ENCODE data around the gene KDM7A. TPM values are rescaled to one million over a fixed set of nuclear protein-coding genes. Genes with fewer than 3 reads are reported as not detected.
"Not testable (repeated sequence)": the region's sequence is repeated elsewhere in the genome, so short reads cannot be mapped to it uniquely, and the experiment has no call there.

KDM7A gene
- total RNA-seq, 1 donor from 2014 or later: 8.4 TPM

- H3K9ac ChIP-seq (ENCODE audit: low read depth in 1 of 3, low read length in 3 of 3): no peak overlapping the region
- H3K4me3 ChIP-seq (ENCODE audit: low read length in 3 of 3): no peak overlapping the region
- H3K27ac ChIP-seq (ENCODE audit: low read depth, low read length): no peak overlapping the region
- H3K27me3 ChIP-seq (ENCODE audit: control insufficient read depth in 3 of 3, insufficient read depth in 3 of 3, low read length in 3 of 3): no peaks in the 10 kb centered on the region
- H3K9me3 ChIP-seq (ENCODE audit: control insufficient read depth in 3 of 3, low read length in 3 of 3): no peaks in the 10 kb centered on the region
- H3K4me1 ChIP-seq (ENCODE audit: control insufficient read depth in 3 of 3, insufficient read depth in 3 of 3, low read length in 3 of 3): no peaks in the 10 kb centered on the region
- peaks cover 3 to 9% (median 7%) of the 10 kb centered on the region in 3 donors for H3K36me3 ChIP-seq (ENCODE audit: control insufficient read depth in 3 of 3, insufficient read depth in 3 of 3, low read length in 3 of 3)
Measured at GRCh38 chr7:140142031-140142430, 34.8 kb downstream of the KDM7A start.

GRCh38 chr7:140141256-140141655 lies 35.5 kb downstream of the KDM7A start:
- Histone ChIP-seq H3K4me1 (ENCODE audit: control insufficient read depth in 3 of 3, insufficient read depth in 3 of 3, low read length in 3 of 3) (no peaks in the 10 kb centered on the region), H3K36me3 (ENCODE audit: control insufficient read depth in 3 of 3, insufficient read depth in 3 of 3, low read length in 3 of 3) (peaks cover 3 to 9% (median 7%) of the 10 kb centered on the region in 3 donors), H3K27me3 (ENCODE audit: control insufficient read depth in 3 of 3, insufficient read depth in 3 of 3, low read length in 3 of 3) (no peaks in the 10 kb centered on the region), H3K9ac (ENCODE audit: low read depth in 1 of 3, low read length in 3 of 3) (no peak overlapping the region), H3K27ac (ENCODE audit: low read depth, low read length) (no peak overlapping the region), H3K4me3 (ENCODE audit: low read length in 3 of 3) (no peak overlapping the region), H3K9me3 (ENCODE audit: control insufficient read depth in 3 of 3, low read length in 3 of 3) (no peaks in the 10 kb centered on the region)

- H3K36me3 ChIP-seq (ENCODE audit: control insufficient read depth in 3 of 3, insufficient read depth in 3 of 3, low read length in 3 of 3): peaks cover 0 to 17% (median 16%) of the 10 kb centered on the region in 3 donors
Measured at GRCh38 chr7:140137078-140137477, 39.7 kb downstream of the KDM7A start.

GRCh38 chr7:140136073-140136472 lies 40.7 kb downstream of the KDM7A start:
- H3K4me1 ChIP-seq (ENCODE audit: control insufficient read depth in 3 of 3, insufficient read depth in 3 of 3, low read length in 3 of 3): no peaks in the 10 kb centered on the region
- peaks cover 3 to 25% (median 23%) of the 10 kb centered on the region in 3 donors for H3K36me3 ChIP-seq (ENCODE audit: control insufficient read depth in 3 of 3, insufficient read depth in 3 of 3, low read length in 3 of 3)
- no peak overlapping the region for H3K4me3 ChIP-seq (ENCODE audit: low read length in 3 of 3)
- H3K9me3 ChIP-seq (ENCODE audit: control insufficient read depth in 3 of 3, low read length in 3 of 3): no peaks in the 10 kb centered on the region
- no peak overlapping the region for H3K27ac ChIP-seq (ENCODE audit: low read depth, low read length)
- H3K27me3 ChIP-seq (ENCODE audit: control insufficient read depth in 3 of 3, insufficient read depth in 3 of 3, low read length in 3 of 3): no peaks in the 10 kb centered on the region
- H3K9ac ChIP-seq (ENCODE audit: low read depth in 1 of 3, low read length in 3 of 3): no peak overlapping the region

More at GRCh38 chr7:140137078-140137477, 39.7 kb downstream of the KDM7A start:
- Histone ChIP-seq H3K4me3 (ENCODE audit: low read length in 3 of 3) (no peak overlapping the region), H3K9ac (ENCODE audit: low read depth in 1 of 3, low read length in 3 of 3) (no peak overlapping the region), H3K27me3 (ENCODE audit: control insufficient read depth in 3 of 3, insufficient read depth in 3 of 3, low read length in 3 of 3) (no peaks in the 10 kb centered on the region), H3K27ac (ENCODE audit: low read depth, low read length) (no peak overlapping the region), H3K9me3 (ENCODE audit: control insufficient read depth in 3 of 3, low read length in 3 of 3) (no peaks in the 10 kb centered on the region), H3K4me1 (ENCODE audit: control insufficient read depth in 3 of 3, insufficient read depth in 3 of 3, low read length in 3 of 3) (no peaks in the 10 kb centered on the region)

- H3K27ac ChIP-seq (ENCODE audit: low read depth, low read length): no peak overlapping the region
- H3K9ac ChIP-seq (ENCODE audit: low read depth in 1 of 3, low read length in 3 of 3): no peak overlapping the region
- no peaks in the 10 kb centered on the region for H3K4me1 ChIP-seq (ENCODE audit: control insufficient read depth in 3 of 3, insufficient read depth in 3 of 3, low read length in 3 of 3)
- no peaks in the 10 kb centered on the region for H3K27me3 ChIP-seq (ENCODE audit: control insufficient read depth in 3 of 3, insufficient read depth in 3 of 3, low read length in 3 of 3)
- H3K4me3 ChIP-seq (ENCODE audit: low read length in 3 of 3): no peak overlapping the region
- no peaks in the 10 kb centered on the region for H3K9me3 ChIP-seq (ENCODE audit: control insufficient read depth in 3 of 3, low read length in 3 of 3)
- peaks cover 5 to 32% (median 29%) of the 10 kb centered on the region in 3 donors for H3K36me3 ChIP-seq (ENCODE audit: control insufficient read depth in 3 of 3, insufficient read depth in 3 of 3, low read length in 3 of 3)
Measured at GRCh38 chr7:140134039-140134438, 42.7 kb downstream of the KDM7A start.

GRCh38 chr7:140127360-140128127 lies 49.2 kb downstream of the KDM7A start:
- H3K4me3 ChIP-seq (ENCODE audit: low read length in 3 of 3): no peak overlapping the region
- no peak overlapping the region for H3K27ac ChIP-seq (ENCODE audit: low read depth, low read length)
- H3K4me1 ChIP-seq (ENCODE audit: control insufficient read depth in 3 of 3, insufficient read depth in 3 of 3, low read length in 3 of 3): no peaks in the 10 kb centered on the region
- H3K9me3 ChIP-seq (ENCODE audit: control insufficient read depth in 3 of 3, low read length in 3 of 3): no peaks in the 10 kb centered on the region
- H3K9ac ChIP-seq (ENCODE audit: low read depth in 1 of 3, low read length in 3 of 3): no peak overlapping the region
- peaks cover 5 to 42% (median 40%) of the 10 kb centered on the region in 3 donors for H3K36me3 ChIP-seq (ENCODE audit: control insufficient read depth in 3 of 3, insufficient read depth in 3 of 3, low read length in 3 of 3)
- H3K27me3 ChIP-seq (ENCODE audit: control insufficient read depth in 3 of 3, insufficient read depth in 3 of 3, low read length in 3 of 3): no peaks in the 10 kb centered on the region

- Histone ChIP-seq H3K4me1 (ENCODE audit: control insufficient read depth in 3 of 3, insufficient read depth in 3 of 3, low read length in 3 of 3) (no peaks in the 10 kb centered on the region), H3K27me3 (ENCODE audit: control insufficient read depth in 3 of 3, insufficient read depth in 3 of 3, low read length in 3 of 3) (no peaks in the 10 kb centered on the region), H3K4me3 (ENCODE audit: low read length in 3 of 3) (no peak overlapping the region), H3K9me3 (ENCODE audit: control insufficient read depth in 3 of 3, low read length in 3 of 3) (no peaks in the 10 kb centered on the region), H3K27ac (ENCODE audit: low read depth, low read length) (no peak overlapping the region), H3K9ac (ENCODE audit: low read depth in 1 of 3, low read length in 3 of 3) (no peak overlapping the region), H3K36me3 (ENCODE audit: control insufficient read depth in 3 of 3, insufficient read depth in 3 of 3, low read length in 3 of 3) (peaks cover 2 to 37% (median 37%) of the 10 kb centered on the region in 3 donors)
Measured at GRCh38 chr7:140126435-140127034, 50.2 kb downstream of the KDM7A start.

- H3K4me3 ChIP-seq (ENCODE audit: low read length in 3 of 3): no peak overlapping the region
- H3K27me3 ChIP-seq (ENCODE audit: control insufficient read depth in 3 of 3, insufficient read depth in 3 of 3, low read length in 3 of 3): no peaks in the 10 kb centered on the region
- H3K27ac ChIP-seq (ENCODE audit: low read depth, low read length): no peak overlapping the region
- no peaks in the 10 kb centered on the region for H3K9me3 ChIP-seq (ENCODE audit: control insufficient read depth in 3 of 3, low read length in 3 of 3)
- peaks cover 7 to 24% (median 23%) of the 10 kb centered on the region in 3 donors for H3K36me3 ChIP-seq (ENCODE audit: control insufficient read depth in 3 of 3, insufficient read depth in 3 of 3, low read length in 3 of 3)
- no peak overlapping the region for H3K9ac ChIP-seq (ENCODE audit: low read depth in 1 of 3, low read length in 3 of 3)
- H3K4me1 ChIP-seq (ENCODE audit: control insufficient read depth in 3 of 3, insufficient read depth in 3 of 3, low read length in 3 of 3): no peaks in the 10 kb centered on the region
Measured at GRCh38 chr7:140122965-140123364, 53.8 kb downstream of the KDM7A start.

GRCh38 chr7:140121326-140121725 lies 55.5 kb downstream of the KDM7A start:
- H3K4me3 ChIP-seq (ENCODE audit: low read length in 3 of 3): no peak overlapping the region
- no peaks in the 10 kb centered on the region for H3K9me3 ChIP-seq (ENCODE audit: control insufficient read depth in 3 of 3, low read length in 3 of 3)
- peaks cover 7 to 28% (median 20%) of the 10 kb centered on the region in 3 donors for H3K36me3 ChIP-seq (ENCODE audit: control insufficient read depth in 3 of 3, insufficient read depth in 3 of 3, low read length in 3 of 3)
- no peak overlapping the region for H3K9ac ChIP-seq (ENCODE audit: low read depth in 1 of 3, low read length in 3 of 3)
- H3K27me3 ChIP-seq (ENCODE audit: control insufficient read depth in 3 of 3, insufficient read depth in 3 of 3, low read length in 3 of 3): no peaks in the 10 kb centered on the region
- H3K4me1 ChIP-seq (ENCODE audit: control insufficient read depth in 3 of 3, insufficient read depth in 3 of 3, low read length in 3 of 3): no peaks in the 10 kb centered on the region
- no peak overlapping the region for H3K27ac ChIP-seq (ENCODE audit: low read depth, low read length)

GRCh38 chr7:140114817-140115216 lies 62.0 kb downstream of the KDM7A start:
- not testable (repeated sequence) for H3K4me1 ChIP-seq (ENCODE audit: control insufficient read depth in 3 of 3, insufficient read depth in 3 of 3, low read length in 3 of 3); H3K9me3 ChIP-seq (ENCODE audit: control insufficient read depth in 3 of 3, low read length in 3 of 3); H3K4me3 ChIP-seq (ENCODE audit: low read length in 3 of 3); H3K27me3 ChIP-seq (ENCODE audit: control insufficient read depth in 3 of 3, insufficient read depth in 3 of 3, low read length in 3 of 3); H3K27ac ChIP-seq (ENCODE audit: low read depth, low read length); H3K9ac ChIP-seq (ENCODE audit: low read depth in 1 of 3, low read length in 3 of 3)
- H3K36me3 ChIP-seq (ENCODE audit: control insufficient read depth in 3 of 3, insufficient read depth in 3 of 3, low read length in 3 of 3): peaks cover 13 to 45% (median 35%) of the 10 kb centered on the region in 3 donors
